MCF 10A (cell line): ENCODE measurements around the gene SLC17A1. TPM values are rescaled to one million over a fixed set of nuclear protein-coding genes. Genes with fewer than 3 reads are reported as not detected.

Source experiments
- Bru-seq: library from RNA; stranded (reverse); fragments of 400-500 nt; gene quantifications from one replicate; lab custom pipeline; 2021; lab: Mats Ljungman, UMichigan
- BruChase-seq, 2 experiments: library from RNA; stranded (reverse); fragments of 400-500 nt; gene quantifications; one replicate each; lab custom pipeline; 2021; lab: Mats Ljungman, UMichigan
- BruUV-seq: library from RNA; stranded (reverse); fragments of 400-500 nt; replicated peaks from 2 replicates; lab custom pipeline; 2021; lab: Mats Ljungman, UMichigan
- CTCF ChIA-PET: fragments of 300-600 bp; sonication (Branson Sonifier 250); formaldehyde crosslinking; extraction: SDS; loops from one replicate; lab custom pipeline; 2021; ENCODE audit warnings: antibody characterized with exemption, inconsistent platforms; lab: Yijun Ruan, JAX
- POLR2A ChIA-PET: fragments of 300-600, 350-650 bp; sonication (Branson Sonifier 250); formaldehyde crosslinking; extraction: SDS; loops from one replicate; lab custom pipeline; 2020; ENCODE audit warnings: antibody characterized with exemption, inconsistent platforms; lab: Yijun Ruan, JAX
- DNase-seq: peaks from one replicate; pipeline ENCODE4 v3.0.0-alpha.2; 2018; ENCODE audit not compliant: unreplicated experiment
- H3K27ac Mint-ChIP-seq: one replicate; pipeline ENCODE4 v1.8.0; 2022; ENCODE audit warnings: mild to moderate bottlenecking, low read depth, mixed read lengths; ENCODE audit not compliant: unreplicated experiment
- H3K27me3 Mint-ChIP-seq: one replicate; pipeline ENCODE4 v1.8.0; 2022; ENCODE audit warnings: mixed read lengths; ENCODE audit not compliant: insufficient read depth, unreplicated experiment
- H3K36me3 Mint-ChIP-seq: one replicate; pipeline ENCODE4 v1.8.0; 2022; ENCODE audit warnings: mild to moderate bottlenecking, moderate library complexity, mixed read lengths; ENCODE audit not compliant: insufficient read depth, unreplicated experiment
- H3K4me1 Mint-ChIP-seq: one replicate; pipeline ENCODE4 v1.8.0; 2022; ENCODE audit warnings: mixed read lengths; ENCODE audit not compliant: insufficient read depth, unreplicated experiment
- H3K4me3 Mint-ChIP-seq: one replicate; pipeline ENCODE4 v1.8.0; 2022; ENCODE audit warnings: mild to moderate bottlenecking, moderate library complexity, mixed read lengths; ENCODE audit not compliant: unreplicated experiment
- H3K9me3 Mint-ChIP-seq: one replicate; pipeline ENCODE4 v1.8.0; 2022; ENCODE audit warnings: mixed read lengths; ENCODE audit not compliant: unreplicated experiment
- intact Hi-C: fragments of 100-400 bp; cut with micrococcal nuclease; formaldehyde crosslinking; loops from 2 replicates; pipeline ENCODE4 v1.14.1; 2022
- long read RNA-seq: library from polyadenylated mRNA; stranded (forward); transcript quantifications from one replicate; pipeline ENCODE4 v2.0.0, GENCODE V29; 2022
- total RNA-seq: library from RNA; stranded (reverse); gene quantifications from 2 replicates; pipeline ENCODE4 v1.2.3, GENCODE V29; 2022
- TF ChIP-seq, protein P1 (sequence below): fragments of 200-600 bp; IDR thresholded peaks from one replicate; pipeline ENCODE4 v1.8.0; 2022; ENCODE audit warnings: antibody characterized with exemption, mild to moderate bottlenecking; ENCODE audit not compliant: unreplicated experiment

Gene SLC17A1, protein sequence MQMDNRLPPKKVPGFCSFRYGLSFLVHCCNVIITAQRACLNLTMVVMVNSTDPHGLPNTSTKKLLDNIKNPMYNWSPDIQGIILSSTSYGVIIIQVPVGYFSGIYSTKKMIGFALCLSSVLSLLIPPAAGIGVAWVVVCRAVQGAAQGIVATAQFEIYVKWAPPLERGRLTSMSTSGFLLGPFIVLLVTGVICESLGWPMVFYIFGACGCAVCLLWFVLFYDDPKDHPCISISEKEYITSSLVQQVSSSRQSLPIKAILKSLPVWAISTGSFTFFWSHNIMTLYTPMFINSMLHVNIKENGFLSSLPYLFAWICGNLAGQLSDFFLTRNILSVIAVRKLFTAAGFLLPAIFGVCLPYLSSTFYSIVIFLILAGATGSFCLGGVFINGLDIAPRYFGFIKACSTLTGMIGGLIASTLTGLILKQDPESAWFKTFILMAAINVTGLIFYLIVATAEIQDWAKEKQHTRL
- total RNA-seq (not detected in 2 replicates), Bru-seq, nascent RNA (not detected), BruChase-seq, experiment 1, labeled RNA remaining after a 6-hour chase (not detected), BruChase-seq, experiment 2, labeled RNA remaining after a 2-hour chase (percentile 2 among the genes with signal in this experiment)
- long read RNA-seq = 0 reads

DNA sequence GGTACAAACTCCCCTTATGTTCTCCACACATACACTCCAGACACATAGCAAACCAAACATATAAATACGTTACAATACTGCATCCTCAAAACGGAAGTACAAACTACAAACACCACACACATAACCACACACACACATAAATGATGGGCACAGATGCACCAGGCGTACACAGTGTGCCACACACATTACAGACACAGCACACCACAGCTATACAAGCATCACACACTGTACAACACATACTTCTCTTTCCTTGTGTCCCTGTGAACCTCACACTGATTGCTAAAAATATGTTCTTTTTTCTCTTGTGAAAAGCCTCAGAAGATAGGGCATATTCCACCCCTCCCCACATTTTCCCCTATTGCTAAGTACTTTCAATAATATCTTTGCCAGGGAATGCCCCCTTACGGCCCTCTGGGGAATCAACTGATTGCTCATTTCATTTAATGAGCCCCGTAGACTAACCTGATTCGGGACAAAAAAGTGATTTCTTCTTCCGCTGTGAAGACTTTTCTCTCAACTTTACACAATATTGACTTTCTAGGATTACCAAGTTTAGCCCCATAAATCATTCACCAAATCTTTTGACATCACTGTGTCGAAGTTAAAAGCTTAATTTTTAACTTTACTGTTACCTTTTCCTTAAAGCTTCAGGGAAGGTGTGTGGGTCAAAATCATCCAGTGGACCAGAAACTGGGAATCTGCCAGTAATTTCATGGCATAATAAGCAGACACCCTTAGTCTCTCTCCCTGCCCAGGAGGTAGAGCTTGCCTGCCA lies at the start of gene SLC17A1:
TSS of gene SLC17A1 (minus strand) at position 521 of the 775 bp plus-strand sequence. CDS start 1,495 bp downstream, outside the sequence.
- no peaks in the 10 kb centered on the region for H3K9me3 Mint-ChIP-seq
- H3K4me3 Mint-ChIP-seq = no peak within 1 kb of the TSS
- H3K27ac Mint-ChIP-seq = no peak within 1 kb of the TSS
- no peak for DNase-seq
- intact Hi-C loops = no loop called here
- ChIA-PET CTCF (interaction anchor here (1.0 kb wide), 1 partner anchor 23 kb away, joined by 3 read pairs; no protein-coding TSS in a partner anchor), POLR2A (no interaction called here)
- TF ChIP-seq, protein P1, sequence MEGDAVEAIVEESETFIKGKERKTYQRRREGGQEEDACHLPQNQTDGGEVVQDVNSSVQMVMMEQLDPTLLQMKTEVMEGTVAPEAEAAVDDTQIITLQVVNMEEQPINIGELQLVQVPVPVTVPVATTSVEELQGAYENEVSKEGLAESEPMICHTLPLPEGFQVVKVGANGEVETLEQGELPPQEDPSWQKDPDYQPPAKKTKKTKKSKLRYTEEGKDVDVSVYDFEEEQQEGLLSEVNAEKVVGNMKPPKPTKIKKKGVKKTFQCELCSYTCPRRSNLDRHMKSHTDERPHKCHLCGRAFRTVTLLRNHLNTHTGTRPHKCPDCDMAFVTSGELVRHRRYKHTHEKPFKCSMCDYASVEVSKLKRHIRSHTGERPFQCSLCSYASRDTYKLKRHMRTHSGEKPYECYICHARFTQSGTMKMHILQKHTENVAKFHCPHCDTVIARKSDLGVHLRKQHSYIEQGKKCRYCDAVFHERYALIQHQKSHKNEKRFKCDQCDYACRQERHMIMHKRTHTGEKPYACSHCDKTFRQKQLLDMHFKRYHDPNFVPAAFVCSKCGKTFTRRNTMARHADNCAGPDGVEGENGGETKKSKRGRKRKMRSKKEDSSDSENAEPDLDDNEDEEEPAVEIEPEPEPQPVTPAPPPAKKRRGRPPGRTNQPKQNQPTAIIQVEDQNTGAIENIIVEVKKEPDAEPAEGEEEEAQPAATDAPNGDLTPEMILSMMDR = no peak
- no peaks in the 10 kb centered on the region for H3K36me3 Mint-ChIP-seq
- H3K27me3 Mint-ChIP-seq = peaks cover 37% of the 10 kb centered on the region
- H3K4me1 Mint-ChIP-seq = no peaks in the 10 kb centered on the region
- no TSS peak for BruUV-seq

DNA sequence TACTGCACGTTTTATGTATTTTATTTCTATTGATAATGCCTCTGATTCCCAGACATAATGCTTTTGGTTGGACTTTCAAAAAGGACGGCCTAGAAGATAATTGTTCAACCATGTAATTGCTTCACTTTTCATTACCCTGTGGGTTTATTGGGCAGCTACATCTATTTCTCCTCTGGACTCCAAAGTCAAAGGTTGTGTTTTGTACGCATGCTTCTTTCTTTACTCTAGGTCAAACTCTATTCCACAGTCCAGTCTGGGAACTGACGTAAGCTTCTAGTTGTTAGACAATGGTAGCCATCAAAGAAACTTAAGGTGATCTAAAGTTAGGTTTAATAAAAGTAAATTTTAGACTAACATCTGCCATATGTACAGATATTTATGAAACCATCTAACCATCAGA lies 48.7 kb upstream of the SLC17A1 start:
- H3K36me3 Mint-ChIP-seq = no peaks in the 10 kb centered on the region
- no peak overlapping the region for H3K27ac Mint-ChIP-seq
- no TSS peak for BruUV-seq
- no peak for DNase-seq
- ChIA-PET POLR2A (no interaction called here), CTCF (no interaction called here)
- H3K4me1 Mint-ChIP-seq = peaks cover 23% of the 10 kb centered on the region
- no peak overlapping the region for H3K4me3 Mint-ChIP-seq
- TF ChIP-seq, protein P1 = no peak
- H3K9me3 Mint-ChIP-seq = no peaks in the 10 kb centered on the region
- no peaks in the 10 kb centered on the region for H3K27me3 Mint-ChIP-seq
- intact Hi-C loops = no loop called here

DNA sequence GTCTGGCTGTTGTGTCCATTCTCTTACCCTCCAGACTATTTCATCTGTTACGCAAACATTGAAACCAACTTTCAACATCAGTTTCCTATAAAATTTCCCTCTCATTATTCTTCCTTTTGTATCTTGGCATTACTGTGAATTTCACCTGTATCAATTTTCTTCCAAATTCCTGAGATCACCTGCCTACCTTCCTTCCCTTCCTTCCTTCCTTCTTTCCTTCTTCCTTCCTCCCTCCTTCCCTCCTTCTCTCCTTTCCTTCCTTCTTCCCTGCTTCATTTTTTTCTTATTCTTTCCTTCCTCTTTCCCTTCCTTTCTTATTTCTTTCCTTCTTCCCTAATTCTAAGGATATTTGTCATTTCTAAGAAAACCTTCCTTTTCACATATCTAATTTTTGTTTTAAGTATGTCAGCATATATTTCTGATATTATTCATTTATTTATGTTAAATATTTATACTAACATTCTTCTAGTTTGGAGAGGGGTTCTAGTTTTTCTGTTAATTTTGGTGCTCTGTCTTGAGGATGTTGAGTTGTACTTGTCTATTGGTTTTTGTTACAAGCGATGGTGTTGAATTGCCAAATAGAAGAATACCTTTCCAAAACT lies 47.0 kb upstream of the SLC17A1 start:
- H3K4me3 Mint-ChIP-seq = no peak overlapping the region
- CTCF ChIA-PET = interaction anchor here (0.7 kb wide), 1 partner anchor 13 kb away, joined by 3 read pairs; no protein-coding TSS in a partner anchor
- POLR2A ChIA-PET = no interaction called here
- H3K4me1 Mint-ChIP-seq = peaks cover 13% of the 10 kb centered on the region
- TF ChIP-seq, protein P1 = no peak
- H3K27me3 Mint-ChIP-seq = no peaks in the 10 kb centered on the region
- H3K27ac Mint-ChIP-seq = no peak overlapping the region
- no peak for DNase-seq
- intact Hi-C loops = no loop called here
- no TSS peak for BruUV-seq
- no peaks in the 10 kb centered on the region for H3K9me3 Mint-ChIP-seq
- no peaks in the 10 kb centered on the region for H3K36me3 Mint-ChIP-seq
